H9 (cell line): ENCODE results near the gene RHBDD1. TPM values are rescaled to one million over a fixed set of nuclear protein-coding genes. Genes with fewer than 3 reads are reported as not detected.

Experiments used
- DNase-seq: peaks from one replicate; pipeline ENCODE4 v3.0.0-alpha.2; 2017
- H2AFZ ChIP-seq: one replicate; pipeline ENCODE4 v1.6.1; 2013; ENCODE audit warnings: mild to moderate bottlenecking, low read length, control low read depth, moderate library complexity
- H2AK5ac ChIP-seq: 2 replicates; pipeline ENCODE4 v1.6.1; 2013; ENCODE audit warnings: low read length, control low read depth, mixed read lengths; ENCODE audit not compliant: insufficient read length
- H2BK120ac ChIP-seq: one replicate; pipeline ENCODE4 v1.6.1; 2013; ENCODE audit warnings: low read depth, mild to moderate bottlenecking, low read length, control low read depth, inconsistent platforms; ENCODE audit not compliant: poor library complexity, severe bottlenecking
- H2BK12ac ChIP-seq: 2 replicates; pipeline ENCODE4 v1.6.1; 2013; ENCODE audit warnings: low read length, control low read depth, mixed read lengths, low read depth; ENCODE audit not compliant: insufficient read length
- H2BK15ac ChIP-seq: 2 replicates; pipeline ENCODE4 v1.6.1; 2013; ENCODE audit warnings: low read depth, low read length, control low read depth
- H2BK20ac ChIP-seq: one replicate; pipeline ENCODE4 v1.6.1; 2013; ENCODE audit warnings: low read depth, mild to moderate bottlenecking, low read length, control low read depth, inconsistent platforms; ENCODE audit not compliant: poor library complexity, severe bottlenecking
- H2BK5ac ChIP-seq: 2 replicates; pipeline ENCODE4 v1.6.1; 2013; ENCODE audit warnings: low read length, control low read depth, mixed read lengths; ENCODE audit not compliant: insufficient read length
- H3K14ac ChIP-seq: 2 replicates; pipeline ENCODE4 v1.6.1; 2013; ENCODE audit warnings: low read length, control low read depth; ENCODE audit not compliant: insufficient read depth
- H3K18ac ChIP-seq: 2 replicates; pipeline ENCODE4 v1.6.1; 2013; ENCODE audit warnings: low read depth, mild to moderate bottlenecking, mixed read lengths, low read length, control low read depth; ENCODE audit not compliant: insufficient read length
- H3K23ac ChIP-seq: 2 replicates; pipeline ENCODE4 v1.6.1; 2013; ENCODE audit warnings: low read length, control low read depth, mixed read lengths, low read depth; ENCODE audit not compliant: insufficient read length
- H3K23me2 ChIP-seq: 2 replicates; pipeline ENCODE4 v1.6.1; 2013; ENCODE audit warnings: low read depth, mild to moderate bottlenecking, mixed read lengths, low read length, control low read depth; ENCODE audit not compliant: insufficient read length, poor library complexity, severe bottlenecking
- H3K27ac ChIP-seq: 2 replicates; pipeline ENCODE4 v1.5.1; 2013; ENCODE audit warnings: low read length, control low read depth, mixed read lengths, low read depth; ENCODE audit not compliant: insufficient read length
- H3K27me3 ChIP-seq: 2 replicates; pipeline ENCODE4 v1.6.1; 2013; ENCODE audit warnings: low read length, control low read depth, inconsistent platforms; ENCODE audit not compliant: insufficient read depth
- H3K4ac ChIP-seq: 2 replicates; pipeline ENCODE4 v1.6.1; 2013; ENCODE audit warnings: low read depth, mild to moderate bottlenecking, control low read depth, inconsistent platforms, low read length, moderate library complexity
- H3K4me1 ChIP-seq: 2 replicates; pipeline ENCODE4 v1.6.1; 2013; ENCODE audit warnings: low read length, control low read depth, inconsistent platforms; ENCODE audit not compliant: insufficient read depth
- H3K4me2 ChIP-seq: 2 replicates; pipeline ENCODE4 v1.6.1; 2013; ENCODE audit warnings: low read length, control low read depth, mixed read lengths; ENCODE audit not compliant: insufficient read length, insufficient read depth
- H3K56ac ChIP-seq: 2 replicates; pipeline ENCODE4 v1.6.1; 2013; ENCODE audit warnings: low read depth, mild to moderate bottlenecking, mixed read lengths, low read length, control low read depth; ENCODE audit not compliant: insufficient read length
- H3K79me1 ChIP-seq: 2 replicates; pipeline ENCODE4 v1.6.1; 2013; ENCODE audit warnings: low read depth, mild to moderate bottlenecking, moderate library complexity, low read length, control low read depth, inconsistent platforms; ENCODE audit not compliant: insufficient read depth, poor library complexity, severe bottlenecking
- H3K79me2 ChIP-seq: 2 replicates; pipeline ENCODE4 v1.6.1; 2013; ENCODE audit warnings: low read length, control low read depth, inconsistent platforms; ENCODE audit not compliant: insufficient read depth
- H3K9ac ChIP-seq: 2 replicates; pipeline ENCODE4 v1.6.1; 2013; ENCODE audit warnings: low read length, control low read depth, mixed read lengths; ENCODE audit not compliant: insufficient read length; ENCODE audit errors: extremely low read depth
- H3K9me3 ChIP-seq: one replicate; pipeline ENCODE4 v1.6.1; 2013; ENCODE audit warnings: low read depth, low read length, inconsistent platforms; ENCODE audit not compliant: control insufficient read depth
- H3T11ph ChIP-seq: one replicate; pipeline ENCODE4 v1.6.1; 2013; ENCODE audit warnings: mild to moderate bottlenecking, low read length, control low read depth, inconsistent platforms
- H4K20me1 ChIP-seq: one replicate; pipeline ENCODE4 v1.6.1; 2013; ENCODE audit not compliant: control insufficient read depth, insufficient read length, insufficient read depth
- H4K5ac ChIP-seq: 2 replicates; pipeline ENCODE4 v1.6.1; 2013; ENCODE audit warnings: low read depth, mild to moderate bottlenecking, mixed read lengths, low read length, control low read depth; ENCODE audit not compliant: insufficient read length
- H4K8ac ChIP-seq: replicated peaks from 2 replicates; pipeline ENCODE4 v1.6.1; 2013; ENCODE audit warnings: low read length, control low read depth, mixed read lengths, low read depth; ENCODE audit not compliant: insufficient read length
- H4K91ac ChIP-seq: 2 replicates; pipeline ENCODE4 v1.6.1; 2013; ENCODE audit warnings: low read depth, mild to moderate bottlenecking, moderate library complexity, mixed read lengths, low read length, control low read depth; ENCODE audit not compliant: insufficient read length
- H3K27ac Mint-ChIP-seq, 3 experiments: 2 replicates in 2 of 3; 3 replicates in 1 of 3; pipeline ENCODE4 v1.8.0; 2020 to 2021; ENCODE audit warnings: mixed read lengths in 3 of 3, mild to moderate bottlenecking in 1 of 3, moderate library complexity in 1 of 3
- H3K27me3 Mint-ChIP-seq: 2 replicates; pipeline ENCODE4 v1.8.0; 2021; ENCODE audit warnings: low read depth, mild to moderate bottlenecking, moderate library complexity, mixed read lengths
- H3K36me3 Mint-ChIP-seq, 3 experiments: 2 replicates in 2 of 3; 3 replicates in 1 of 3; pipeline ENCODE4 v1.8.0; 2020 to 2021; ENCODE audit warnings: low read depth in 3 of 3, mixed read lengths in 3 of 3; ENCODE audit not compliant: insufficient read depth in 1 of 3
- H3K4me1 Mint-ChIP-seq, 2 experiments: 2 replicates each; pipeline ENCODE4 v1.8.0; 2020; ENCODE audit warnings: mixed read lengths in 2 of 2
- H3K4me3 Mint-ChIP-seq, 2 experiments: 2 replicates in 1 of 2; 3 replicates in 1 of 2; pipeline ENCODE4 v1.8.0; 2020 to 2021; ENCODE audit warnings: mild to moderate bottlenecking in 2 of 2, mixed read lengths in 2 of 2, moderate library complexity in 1 of 2
- H3K9me3 Mint-ChIP-seq, 2 experiments: 2 replicates in 1 of 2; 3 replicates in 1 of 2; pipeline ENCODE4 v1.8.0; 2020; ENCODE audit warnings: mild to moderate bottlenecking in 2 of 2, mixed read lengths in 2 of 2, moderate library complexity in 1 of 2
- CTCF ChIP-seq: fragments of 200-600 bp; sonication (generic); conservative IDR thresholded peaks from 3 replicates; pipeline ENCODE4 v1.8.0; 2021; ENCODE audit warnings: antibody characterized with exemption, mild to moderate bottlenecking
- WGBS: extraction: QIAGEN DNeasy Blood & Tissue Kit; methylation state at CpG from one replicate; pipeline ENCODE4 v1.1.7; 2013; ENCODE audit warnings: missing lambda C conversion rate, low lambda C conversion rate, mixed read lengths; ENCODE audit not compliant: insufficient read length; ENCODE audit errors: extremely low coverage; 5-methylcytosine and 5-hydroxymethylcytosine counted together
- total RNA-seq: library from RNA; stranded (reverse); gene quantifications from 2 replicates; pipeline ENCODE4 v1.2.1, GENCODE V29; 2021

RHBDD1 gene
- total RNA-seq, 1 experiment from 2014 or later, result 24.9 TPM

- H3K4me1 Mint-ChIP-seq, result peaks cover 7 to 8% of the 10 kb centered on the region in 2 experiments
- no peak overlapping the region for H2BK5ac ChIP-seq
- H2BK15ac ChIP-seq, result no peak overlapping the region
- no peaks in the 10 kb centered on the region for H3K9me3 Mint-ChIP-seq
- H3K56ac ChIP-seq, result no peak overlapping the region
- DNase-seq, result no peak
- H4K8ac ChIP-seq, result no peak overlapping the region
- no peak overlapping the region for H2AK5ac ChIP-seq
- H3K14ac ChIP-seq, result no peak overlapping the region
- H3K4me1 ChIP-seq, result no peaks in the 10 kb centered on the region
- H3K27me3 Mint-ChIP-seq, result no peaks in the 10 kb centered on the region
- no peak overlapping the region for H2AFZ ChIP-seq
- no peak overlapping the region for H2BK20ac ChIP-seq
- no peaks in the 10 kb centered on the region for H4K20me1 ChIP-seq
- no peak overlapping the region for H2BK12ac ChIP-seq
- no CpG with 5 or more reads among the region's 4 CpGs for WGBS
- no peak overlapping the region for H3K9ac ChIP-seq
- no peaks in the 10 kb centered on the region for H3K79me1 ChIP-seq
- no peak overlapping the region for H3K27ac Mint-ChIP-seq
- peaks cover 0 to 4% (median 0%) of the 10 kb centered on the region in 3 experiments; a peak in 1 of 7 replicates for H3K36me3 Mint-ChIP-seq
- H3K23me2 ChIP-seq, result no peaks in the 10 kb centered on the region
- H3K4me3 Mint-ChIP-seq, result no peak overlapping the region
- no peaks in the 10 kb centered on the region for H3K79me2 ChIP-seq
- H3K27ac ChIP-seq, result no peak overlapping the region
- no peak overlapping the region for H4K91ac ChIP-seq
- no peak overlapping the region for H3K18ac ChIP-seq
- no peak overlapping the region for H3T11ph ChIP-seq
- H3K9me3 ChIP-seq, result no peaks in the 10 kb centered on the region
- no peaks in the 10 kb centered on the region for H3K27me3 ChIP-seq
- H2BK120ac ChIP-seq, result no peak overlapping the region
- H3K4me2 ChIP-seq, result no peak overlapping the region
- no peak overlapping the region for H3K23ac ChIP-seq
- no peak overlapping the region for H4K5ac ChIP-seq
- H3K4ac ChIP-seq, result no peak overlapping the region
- no peak for TF ChIP-seq CTCF
Observed at GRCh38 chr2:226971770-226972169, 135.9 kb downstream of the RHBDD1 start.
